ENCODE results near the gene ADISSP.

Gene ADISSP

DNA sequence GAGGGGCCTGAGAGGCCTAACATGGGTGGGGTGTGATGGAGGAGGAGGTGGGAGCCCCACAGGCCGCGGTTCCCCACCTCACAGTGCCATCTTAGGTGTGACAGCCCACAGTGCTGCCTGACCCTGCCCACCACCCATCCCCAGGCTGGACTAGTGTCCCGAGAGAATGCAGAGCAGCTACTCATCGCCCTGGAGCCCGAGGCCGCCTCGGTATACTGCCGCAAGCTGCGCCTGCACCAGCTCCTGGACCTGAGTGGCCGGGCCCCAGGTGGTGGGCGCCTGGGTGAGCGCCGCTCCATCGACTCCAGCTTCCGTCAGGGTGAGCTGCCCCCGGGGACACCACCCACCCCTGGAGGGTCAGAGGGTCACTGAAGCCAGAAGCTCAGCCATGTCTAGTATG lies 19.5 kb downstream of the ADISSP start:
- Histone ChIP-seq H3K36me3 (ENCODE audit: insufficient read depth, low read length) (no peaks in the 10 kb centered on the region), H3K9ac (ENCODE audit: low read depth, low read length) (no peak overlapping the region; the same call in 1 of the 2 replicates), H3K9me3 (ENCODE audit: control insufficient read depth, insufficient read depth, low read length) (no peaks in the 10 kb centered on the region), H3K4me1 (ENCODE audit: insufficient read depth, low read length) (no peaks in the 10 kb centered on the region)

- Histone ChIP-seq H3K9me3 (ENCODE audit: control insufficient read depth, insufficient read depth, low read length) (no peaks in the 10 kb centered on the region), H3K4me1 (ENCODE audit: insufficient read depth, low read length) (no peaks in the 10 kb centered on the region), H3K36me3 (ENCODE audit: insufficient read depth, low read length) (no peaks in the 10 kb centered on the region), H3K9ac (ENCODE audit: low read depth, low read length) (no peak overlapping the region)
These were observed 20.1 kb downstream of the ADISSP start for GRCh38 chr20:3747471-3747870.

- Histone ChIP-seq H3K9me3 (ENCODE audit: control insufficient read depth, insufficient read depth, low read length) (no peaks in the 10 kb centered on the region), H3K9ac (ENCODE audit: low read depth, low read length) (peak overlapping the region; percentile 51; the same call in 1 of the 2 replicates), H3K4me1 (ENCODE audit: insufficient read depth, low read length) (peaks cover 7% of the 10 kb centered on the region; the same call in 1 of the 2 replicates), H3K36me3 (ENCODE audit: insufficient read depth, low read length) (no peaks in the 10 kb centered on the region)
These were observed 21.8 kb downstream of the ADISSP start for GRCh38 chr20:3745686-3746173.

DNA sequence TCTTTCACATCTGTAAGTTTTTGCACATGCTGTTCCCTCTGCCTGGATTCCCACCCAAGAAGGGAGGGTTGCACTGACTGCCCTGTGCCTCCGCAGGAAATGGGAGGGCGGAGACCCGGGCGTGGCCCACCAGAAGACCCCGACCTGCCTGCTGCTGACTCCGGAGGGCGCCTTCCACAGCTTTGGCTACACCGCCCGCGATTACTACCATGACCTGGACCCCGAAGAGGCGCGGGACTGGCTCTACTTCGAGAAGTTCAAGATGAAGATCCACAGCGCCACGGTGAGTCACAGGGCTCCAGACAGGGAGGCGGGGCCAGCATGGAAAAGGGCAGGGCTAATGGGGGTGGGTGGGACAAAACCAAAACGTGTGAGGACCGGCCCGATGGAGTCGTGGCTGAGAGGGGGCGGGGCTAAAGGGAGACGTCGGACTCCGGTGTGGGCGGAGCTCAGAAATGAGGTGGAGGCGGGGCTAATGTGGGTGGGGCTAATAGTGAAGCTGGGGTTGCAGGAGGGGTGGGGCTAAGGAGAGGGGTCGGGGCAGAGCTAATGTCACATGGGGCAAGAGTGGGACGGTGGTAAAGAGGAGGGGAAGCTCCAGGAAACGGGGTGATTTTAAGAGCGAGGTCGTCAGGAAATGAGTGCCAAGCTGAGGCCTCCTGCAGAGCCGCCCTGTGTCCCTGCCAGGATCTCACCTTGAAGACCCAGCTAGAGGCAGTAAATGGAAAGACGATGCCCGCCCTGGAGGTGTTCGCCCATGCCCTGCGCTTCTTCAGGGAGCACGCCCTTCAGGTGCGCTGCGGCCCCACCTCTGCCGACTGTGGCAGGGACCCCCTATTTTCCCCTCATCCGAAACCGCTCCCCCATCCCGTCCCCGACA lies 22.5 kb downstream of the ADISSP start:
- no peaks in the 10 kb centered on the region for H3K9me3 ChIP-seq (ENCODE audit: control insufficient read depth, insufficient read depth, low read length)
- H3K36me3 ChIP-seq (ENCODE audit: insufficient read depth, low read length) = no peaks in the 10 kb centered on the region
- H3K4me1 ChIP-seq (ENCODE audit: insufficient read depth, low read length) = peaks cover 11% of the 10 kb centered on the region
- H3K9ac ChIP-seq (ENCODE audit: low read depth, low read length) = peak overlapping the region; percentile 69

DNA sequence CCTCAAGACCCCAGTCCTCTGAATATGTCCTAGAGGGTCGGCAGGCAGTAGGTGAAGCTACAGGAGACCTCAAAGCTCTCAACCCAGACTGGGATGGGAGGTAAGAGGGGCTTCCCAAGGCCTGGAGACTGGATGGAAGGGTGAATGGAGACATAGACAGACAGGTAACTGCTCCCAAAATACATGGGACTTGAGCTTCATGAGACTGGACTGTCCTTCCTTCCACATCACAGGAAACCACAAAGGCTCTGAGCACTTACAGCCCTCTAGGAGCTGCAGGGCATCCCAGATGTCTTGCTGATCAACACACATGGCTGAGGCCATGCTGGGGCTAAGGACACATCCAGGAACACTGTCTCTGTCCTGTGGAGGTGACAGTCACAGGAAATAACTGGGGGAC lies 23.5 kb downstream of the ADISSP start:
- peaks cover 21% of the 10 kb centered on the region for H3K4me1 ChIP-seq (ENCODE audit: insufficient read depth, low read length)
- H3K9me3 ChIP-seq (ENCODE audit: control insufficient read depth, insufficient read depth, low read length) = no peaks in the 10 kb centered on the region
- no peak overlapping the region; the same call in 1 of the 2 replicates for H3K9ac ChIP-seq (ENCODE audit: low read depth, low read length)
- no peaks in the 10 kb centered on the region for H3K36me3 ChIP-seq (ENCODE audit: insufficient read depth, low read length)

DNA sequence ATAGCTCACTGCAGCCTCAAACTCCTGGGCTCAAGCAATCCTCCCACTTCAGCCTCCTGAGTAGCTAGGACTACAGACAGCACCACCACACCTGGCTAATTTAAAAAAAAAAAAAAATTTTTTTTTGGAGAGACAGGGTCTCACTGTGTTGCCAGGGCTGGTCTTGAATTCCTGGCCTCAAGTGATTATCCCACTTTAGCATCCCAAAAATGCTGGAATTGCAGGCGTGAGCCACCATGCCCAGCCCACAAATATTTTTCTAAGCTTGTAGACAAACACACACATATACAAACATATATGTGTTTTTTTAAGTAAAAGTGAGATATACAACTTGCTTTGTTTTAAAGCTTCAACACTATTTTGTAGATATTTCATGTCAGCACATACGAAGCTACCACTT lies 24.3 kb downstream of the ADISSP start:
- peaks cover 23% of the 10 kb centered on the region for H3K4me1 ChIP-seq (ENCODE audit: insufficient read depth, low read length)
- no peak overlapping the region for H3K9ac ChIP-seq (ENCODE audit: low read depth, low read length)
- no peaks in the 10 kb centered on the region for H3K36me3 ChIP-seq (ENCODE audit: insufficient read depth, low read length)
- no peaks in the 10 kb centered on the region for H3K9me3 ChIP-seq (ENCODE audit: control insufficient read depth, insufficient read depth, low read length)

DNA sequence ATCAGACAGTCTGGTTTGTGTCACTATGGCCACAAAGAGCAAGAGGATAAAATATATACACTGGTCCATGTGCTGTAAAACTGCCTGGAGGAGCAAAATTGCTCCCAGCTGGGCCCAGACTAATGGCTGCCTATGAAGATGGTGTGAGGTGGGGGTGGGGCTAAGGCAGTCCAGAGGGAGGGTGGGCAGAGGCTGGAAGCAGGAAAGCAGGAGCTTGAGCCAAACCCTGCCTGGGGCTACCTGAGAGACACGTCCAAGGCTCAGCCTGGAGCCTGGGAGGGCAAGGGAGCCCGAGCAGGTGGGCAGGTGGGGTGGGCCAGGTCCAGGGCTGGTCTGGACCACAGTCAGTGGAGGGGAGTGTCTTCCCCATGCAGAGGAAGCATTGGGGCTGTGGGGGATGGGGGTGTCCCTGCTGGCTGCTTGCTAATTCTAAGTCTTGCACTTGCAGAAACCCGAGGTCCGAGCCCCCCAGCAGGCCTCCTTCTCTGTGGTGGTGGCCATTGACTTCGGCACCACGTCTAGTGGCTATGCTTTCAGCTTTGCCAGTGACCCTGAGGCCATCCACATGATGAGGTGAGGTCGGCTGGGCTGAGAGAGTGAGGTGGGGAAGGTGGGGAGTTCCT lies 25.6 kb downstream of the ADISSP start:
- Histone ChIP-seq H3K9me3 (ENCODE audit: control insufficient read depth, insufficient read depth, low read length) (no peaks in the 10 kb centered on the region), H3K36me3 (ENCODE audit: insufficient read depth, low read length) (no peaks in the 10 kb centered on the region), H3K4me1 (ENCODE audit: insufficient read depth, low read length) (peaks cover 23% of the 10 kb centered on the region), H3K9ac (ENCODE audit: low read depth, low read length) (no peak overlapping the region)

GRCh38 chr20:3740615-3741301 lies 26.8 kb downstream of the ADISSP start:
- Histone ChIP-seq H3K4me1 (ENCODE audit: insufficient read depth, low read length) (peaks cover 23% of the 10 kb centered on the region), H3K9ac (ENCODE audit: low read depth, low read length) (no peak overlapping the region), H3K9me3 (ENCODE audit: control insufficient read depth, insufficient read depth, low read length) (no peaks in the 10 kb centered on the region), H3K36me3 (ENCODE audit: insufficient read depth, low read length) (no peaks in the 10 kb centered on the region)

DNA sequence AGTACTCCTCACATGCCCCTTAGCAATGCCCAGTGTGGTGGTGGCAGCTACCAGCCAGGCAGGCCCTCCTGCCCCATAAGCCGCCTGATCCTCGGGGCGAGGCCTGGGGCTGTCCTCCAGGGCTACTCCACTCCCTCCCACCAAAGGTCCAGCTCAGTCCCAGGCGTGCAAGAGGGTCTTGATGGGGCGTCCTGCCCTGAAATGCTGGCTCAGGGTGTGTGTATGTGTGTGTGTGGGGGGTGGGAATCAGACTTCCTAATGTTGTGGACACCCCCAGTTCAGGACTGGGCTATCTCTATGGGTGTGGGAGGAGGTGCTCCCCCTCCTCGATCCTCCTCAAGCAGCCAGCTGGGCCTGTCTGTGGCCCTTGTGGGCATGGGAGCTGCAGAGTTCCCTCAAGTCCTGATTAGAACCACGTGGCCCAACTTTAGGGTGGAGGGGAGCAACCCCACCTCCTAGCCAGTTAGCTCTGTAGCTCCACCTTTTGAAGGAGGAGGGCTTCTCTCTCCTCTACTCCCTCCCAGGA lies 27.6 kb downstream of the ADISSP start:
- Histone ChIP-seq H3K9ac (ENCODE audit: low read depth, low read length) (no peak overlapping the region), H3K9me3 (ENCODE audit: control insufficient read depth, insufficient read depth, low read length) (no peaks in the 10 kb centered on the region), H3K4me1 (ENCODE audit: insufficient read depth, low read length) (peaks cover 23% of the 10 kb centered on the region), H3K36me3 (ENCODE audit: insufficient read depth, low read length) (no peaks in the 10 kb centered on the region)

GRCh38 chr20:3739054-3739925 lies 28.3 kb downstream of the ADISSP start:
- Histone ChIP-seq H3K36me3 (ENCODE audit: insufficient read depth, low read length) (no peaks in the 10 kb centered on the region), H3K4me1 (ENCODE audit: insufficient read depth, low read length) (peaks cover 23% of the 10 kb centered on the region), H3K9me3 (ENCODE audit: control insufficient read depth, insufficient read depth, low read length) (no peaks in the 10 kb centered on the region), H3K9ac (ENCODE audit: low read depth, low read length) (no peak overlapping the region)

DNA sequence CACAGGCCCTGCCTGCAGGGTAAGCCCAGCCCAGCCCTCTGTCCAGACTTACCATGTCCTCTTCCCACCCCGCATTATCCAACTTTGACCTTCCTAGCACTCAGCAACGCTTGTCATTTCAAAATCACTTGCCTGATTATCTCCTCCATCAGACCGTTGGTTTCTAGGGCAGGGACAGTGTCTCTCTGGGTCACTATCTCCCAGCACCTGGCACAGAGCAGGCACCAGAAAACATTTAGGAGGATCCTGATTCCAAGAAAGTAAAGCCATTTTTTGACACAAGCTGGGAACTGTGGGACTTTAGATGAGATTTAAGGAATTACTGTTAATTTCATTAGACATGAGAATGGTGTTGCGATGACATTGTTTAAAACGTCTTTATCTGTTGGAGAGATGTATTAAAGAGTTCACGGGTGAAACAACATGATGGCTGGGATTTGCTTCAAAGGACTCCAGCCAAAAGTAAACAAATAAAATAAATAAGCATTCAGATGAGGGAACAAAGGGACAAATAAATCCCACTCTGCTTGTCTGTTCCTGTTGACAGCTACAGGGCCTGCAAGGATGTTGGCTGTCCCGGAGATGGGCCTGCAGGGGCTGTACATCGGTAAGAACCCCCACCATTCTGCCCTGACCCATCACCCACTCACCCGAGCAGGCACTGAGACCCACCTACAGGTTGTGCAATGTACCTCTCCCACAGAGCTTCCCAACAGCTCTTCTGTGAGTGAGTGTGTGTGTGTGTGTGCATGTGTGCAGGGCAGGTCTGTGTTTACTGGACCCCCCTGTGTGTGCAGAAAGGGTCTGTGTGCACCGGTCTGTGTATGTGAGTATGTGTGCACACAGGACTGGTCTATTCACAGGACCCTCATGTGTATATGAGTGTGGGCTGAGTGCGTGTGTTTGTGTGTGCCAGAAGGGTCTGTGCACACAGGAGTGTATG lies 29.2 kb downstream of the ADISSP start:
- Histone ChIP-seq H3K4me1 (ENCODE audit: insufficient read depth, low read length) (peaks cover 23% of the 10 kb centered on the region), H3K9me3 (ENCODE audit: control insufficient read depth, insufficient read depth, low read length) (no peaks in the 10 kb centered on the region), H3K36me3 (ENCODE audit: insufficient read depth, low read length) (no peaks in the 10 kb centered on the region), H3K9ac (ENCODE audit: low read depth, low read length) (no peak overlapping the region)

- no peak overlapping the region for H3K9ac ChIP-seq (ENCODE audit: low read depth, low read length)
- no peaks in the 10 kb centered on the region for H3K9me3 ChIP-seq (ENCODE audit: control insufficient read depth, insufficient read depth, low read length)
- peaks cover 16% of the 10 kb centered on the region for H3K4me1 ChIP-seq (ENCODE audit: insufficient read depth, low read length)
- no peaks in the 10 kb centered on the region for H3K36me3 ChIP-seq (ENCODE audit: insufficient read depth, low read length)
These were observed 31.8 kb downstream of the ADISSP start for GRCh38 chr20:3735768-3736167.

All from ES-I3 (cell line).